GM18499 (cell line): Measurements from ENCODE around the gene ADGRF5.

Experiments
- ATAC-seq: cut with Tn5 transposase; IDR thresholded peaks from one replicate; pipeline ENCODE4 v1.9.1; 2021; ENCODE audit warnings: moderate number of reproducible peaks; ENCODE audit not compliant: insufficient read depth, unreplicated experiment

The ADGRF5 gene

GRCh38 chr6:46921731-46922130, at the start of gene ADGRF5:
ADGRF5 (minus strand) TSS chr6:46921938; CDS start chr6:46906762, 15,176 bp downstream.
- no peak for ATAC-seq

- ATAC-seq: no peak
Measured at GRCh38 chr6:46969206-46969605, 47.5 kb upstream of the ADGRF5 start.

- no peak for ATAC-seq
Measured at GRCh38 chr6:46967826-46968349, 46.1 kb upstream of the ADGRF5 start.

GRCh38 chr6:46964716-46965519, 43.2 kb upstream of the ADGRF5 start:
- ATAC-seq: no peak

- no peak for ATAC-seq
Measured at GRCh38 chr6:46963626-46964025, 41.9 kb upstream of the ADGRF5 start.

- no peak for ATAC-seq
Measured at GRCh38 chr6:46963039-46963438, 41.3 kb upstream of the ADGRF5 start.

GRCh38 chr6:46961711-46962110, 40.0 kb upstream of the ADGRF5 start:
- ATAC-seq: no peak

- ATAC-seq: no peak
Measured at GRCh38 chr6:46961232-46961631, 39.5 kb upstream of the ADGRF5 start.

- ATAC-seq: no peak
Measured at GRCh38 chr6:46959419-46959818, 37.7 kb upstream of the ADGRF5 start.

GRCh38 chr6:46956409-46956808, 34.7 kb upstream of the ADGRF5 start:
- no peak for ATAC-seq

- no peak for ATAC-seq
Measured at GRCh38 chr6:46954837-46955451, 33.2 kb upstream of the ADGRF5 start.

- no peak for ATAC-seq
Measured at GRCh38 chr6:46953921-46954320, 32.2 kb upstream of the ADGRF5 start.

GRCh38 chr6:46949632-46950280, 28.0 kb upstream of the ADGRF5 start:
- no peak for ATAC-seq

GRCh38 chr6:46948699-46949098, 27.0 kb upstream of the ADGRF5 start:
- no peak for ATAC-seq

- no peak for ATAC-seq
Measured at GRCh38 chr6:46947497-46947896, 25.8 kb upstream of the ADGRF5 start.

GRCh38 chr6:46940433-46941226, 18.9 kb upstream of the ADGRF5 start:
- no peak for ATAC-seq

- no peak for ATAC-seq
Measured at GRCh38 chr6:46937642-46938041, 15.9 kb upstream of the ADGRF5 start.

- ATAC-seq: no peak
Measured at GRCh38 chr6:46935687-46936086, 13.9 kb upstream of the ADGRF5 start.

GRCh38 chr6:46933751-46934150, 12.0 kb upstream of the ADGRF5 start:
- ATAC-seq: no peak

- ATAC-seq: no peak
Measured at GRCh38 chr6:46932526-46933319, 11.0 kb upstream of the ADGRF5 start.
